ENCODE measurements around the gene NLGN1.

DNA sequence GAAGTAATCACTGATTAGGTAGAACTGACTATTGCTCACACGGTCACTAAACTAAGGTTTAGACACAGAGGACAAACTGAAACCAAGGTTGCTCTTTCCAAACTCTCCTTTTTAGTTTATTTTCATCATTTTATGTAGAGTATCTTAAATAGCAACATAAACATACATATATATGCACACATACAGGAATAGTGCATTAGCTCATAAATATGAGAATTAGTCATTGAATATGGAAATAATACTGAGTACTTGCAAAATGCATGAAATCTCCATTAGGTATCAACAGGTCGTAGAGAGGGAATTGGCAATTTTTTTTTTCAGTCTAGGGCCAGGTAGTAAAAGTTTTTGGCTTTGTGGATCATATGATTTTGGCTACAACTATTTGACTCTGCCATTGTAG is 557.1 kb downstream of the NLGN1 start:
- no peak for TF ChIP-seq ZFP30 (CRISPR knock-in tag; IDR thresholded peaks at IDR 0.05)
- TF ChIP-seq ZC3H10 (CRISPR knock-in tag; IDR thresholded peaks at IDR 0.05), result no peak
- TF ChIP-seq, protein P1, sequence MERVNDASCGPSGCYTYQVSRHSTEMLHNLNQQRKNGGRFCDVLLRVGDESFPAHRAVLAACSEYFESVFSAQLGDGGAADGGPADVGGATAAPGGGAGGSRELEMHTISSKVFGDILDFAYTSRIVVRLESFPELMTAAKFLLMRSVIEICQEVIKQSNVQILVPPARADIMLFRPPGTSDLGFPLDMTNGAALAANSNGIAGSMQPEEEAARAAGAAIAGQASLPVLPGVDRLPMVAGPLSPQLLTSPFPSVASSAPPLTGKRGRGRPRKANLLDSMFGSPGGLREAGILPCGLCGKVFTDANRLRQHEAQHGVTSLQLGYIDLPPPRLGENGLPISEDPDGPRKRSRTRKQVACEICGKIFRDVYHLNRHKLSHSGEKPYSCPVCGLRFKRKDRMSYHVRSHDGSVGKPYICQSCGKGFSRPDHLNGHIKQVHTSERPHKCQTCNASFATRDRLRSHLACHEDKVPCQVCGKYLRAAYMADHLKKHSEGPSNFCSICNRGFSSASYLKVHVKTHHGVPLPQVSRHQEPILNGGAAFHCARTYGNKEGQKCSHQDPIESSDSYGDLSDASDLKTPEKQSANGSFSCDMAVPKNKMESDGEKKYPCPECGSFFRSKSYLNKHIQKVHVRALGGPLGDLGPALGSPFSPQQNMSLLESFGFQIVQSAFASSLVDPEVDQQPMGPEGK (CRISPR knock-in tag; IDR thresholded peaks at IDR 0.05; ENCODE audit: borderline replicate concordance), result no peak
- no peak for TF ChIP-seq ESRRG (CRISPR knock-in tag; IDR thresholded peaks at IDR 0.05)

Data from SK-N-SH treated with all-trans-retinoic acid at 6 μM for 48 hours (cell line).